ENCODE measurements around the gene LTBP3. TPM values are rescaled to one million over a fixed set of nuclear protein-coding genes. Genes with fewer than 3 reads are reported as not detected.

LTBP3 gene
- total and polyA plus RNA-seq, 9 of the 15 experiments (the other 6 are each of a cell fraction or from before 2014, with no cell fraction given) = 0.06 to 20.5 (median 4.8) TPM

DNA sequence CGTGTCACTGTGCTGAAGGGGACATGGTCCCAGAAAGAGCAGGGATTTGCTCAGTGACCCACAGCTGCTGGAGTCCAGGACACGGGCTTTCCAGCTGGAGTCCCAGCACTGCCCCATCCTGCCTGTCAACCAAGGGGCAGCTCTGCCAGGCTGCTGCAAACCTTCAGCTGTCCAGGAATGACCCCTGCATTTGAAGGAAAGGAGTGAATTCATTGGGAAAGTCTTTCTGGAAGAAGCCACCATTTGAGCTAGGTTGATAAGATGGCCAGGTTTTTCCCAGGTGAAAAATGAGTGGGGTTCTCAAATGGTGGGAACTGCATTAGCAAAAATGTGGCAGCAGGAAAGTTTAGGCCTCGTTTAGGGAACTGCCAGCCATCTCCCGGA lies 28.1 kb upstream of the LTBP3 start (continued):
- TF ChIP-seq, protein P1, sequence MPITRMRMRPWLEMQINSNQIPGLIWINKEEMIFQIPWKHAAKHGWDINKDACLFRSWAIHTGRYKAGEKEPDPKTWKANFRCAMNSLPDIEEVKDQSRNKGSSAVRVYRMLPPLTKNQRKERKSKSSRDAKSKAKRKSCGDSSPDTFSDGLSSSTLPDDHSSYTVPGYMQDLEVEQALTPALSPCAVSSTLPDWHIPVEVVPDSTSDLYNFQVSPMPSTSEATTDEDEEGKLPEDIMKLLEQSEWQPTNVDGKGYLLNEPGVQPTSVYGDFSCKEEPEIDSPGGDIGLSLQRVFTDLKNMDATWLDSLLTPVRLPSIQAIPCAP (CRISPR knock-in tag; IDR thresholded peaks at IDR 0.05; ENCODE audit: borderline replicate concordance) = no peak
- TF ChIP-seq PHB (CRISPR knock-in tag; IDR thresholded peaks at IDR 0.05) (no peak), ZNF175 (CRISPR knock-in tag; IDR thresholded peaks at IDR 0.05; ENCODE audit: low read depth) (no peak)
- TF ChIP-seq, protein P2, sequence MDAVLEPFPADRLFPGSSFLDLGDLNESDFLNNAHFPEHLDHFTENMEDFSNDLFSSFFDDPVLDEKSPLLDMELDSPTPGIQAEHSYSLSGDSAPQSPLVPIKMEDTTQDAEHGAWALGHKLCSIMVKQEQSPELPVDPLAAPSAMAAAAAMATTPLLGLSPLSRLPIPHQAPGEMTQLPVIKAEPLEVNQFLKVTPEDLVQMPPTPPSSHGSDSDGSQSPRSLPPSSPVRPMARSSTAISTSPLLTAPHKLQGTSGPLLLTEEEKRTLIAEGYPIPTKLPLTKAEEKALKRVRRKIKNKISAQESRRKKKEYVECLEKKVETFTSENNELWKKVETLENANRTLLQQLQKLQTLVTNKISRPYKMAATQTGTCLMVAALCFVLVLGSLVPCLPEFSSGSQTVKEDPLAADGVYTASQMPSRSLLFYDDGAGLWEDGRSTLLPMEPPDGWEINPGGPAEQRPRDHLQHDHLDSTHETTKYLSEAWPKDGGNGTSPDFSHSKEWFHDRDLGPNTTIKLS (IDR thresholded peaks at IDR 0.05; ENCODE audit: borderline replicate concordance, low read depth) = no peak
- TF ChIP-seq, protein P3, sequence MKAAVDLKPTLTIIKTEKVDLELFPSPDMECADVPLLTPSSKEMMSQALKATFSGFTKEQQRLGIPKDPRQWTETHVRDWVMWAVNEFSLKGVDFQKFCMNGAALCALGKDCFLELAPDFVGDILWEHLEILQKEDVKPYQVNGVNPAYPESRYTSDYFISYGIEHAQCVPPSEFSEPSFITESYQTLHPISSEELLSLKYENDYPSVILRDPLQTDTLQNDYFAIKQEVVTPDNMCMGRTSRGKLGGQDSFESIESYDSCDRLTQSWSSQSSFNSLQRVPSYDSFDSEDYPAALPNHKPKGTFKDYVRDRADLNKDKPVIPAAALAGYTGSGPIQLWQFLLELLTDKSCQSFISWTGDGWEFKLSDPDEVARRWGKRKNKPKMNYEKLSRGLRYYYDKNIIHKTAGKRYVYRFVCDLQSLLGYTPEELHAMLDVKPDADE (conservative IDR thresholded peaks at IDR 0.05; ENCODE audit: control insufficient read depth, low read depth, low read length) = no peak
